ENCODE measurements around the gene AKAP13.

The AKAP13 gene

GRCh38 chr15:85454403-85454802 lies 74.0 kb downstream of the AKAP13 start:
- no peak overlapping the region for H2AFZ ChIP-seq (ENCODE audit: low read depth, low read length, severe bottlenecking)
- peak overlapping the region; percentile 47 for H3K9ac ChIP-seq (ENCODE audit: low read length)
- H3F3A ChIP-seq (ENCODE audit: insufficient read depth), result peaks cover 72% of the 10 kb centered on the region
- H3K9me2 ChIP-seq (replicated peaks; ENCODE audit: insufficient read depth, low read length), result no peaks in the 10 kb centered on the region
- peaks cover 6% of the 10 kb centered on the region; the same call in 1 of the 2 replicates for H3K9me3 ChIP-seq (ENCODE audit: insufficient read depth, low read length)
- 0 out of 2 replicates have a peak, but pooled peaks cover 3% of the 10 kb centered on the region for H4K20me1 ChIP-seq (ENCODE audit: low read depth, low read length)
- H3K4me2 ChIP-seq (ENCODE audit: low read depth, low read length, poor library complexity, severe bottlenecking), result peak overlapping the region; percentile 64
- H3K27ac ChIP-seq (ENCODE audit: low read depth, low read length), result peak overlapping the region; percentile 95
- TF ChIP-seq EZH2phosphoT487 (conservative IDR thresholded peaks at IDR 0.05; ENCODE audit: low read length) (no peak), CTCF (IDR thresholded peaks at IDR 0.05; ENCODE audit: insufficient read depth, low read length, poor library complexity, severe bottlenecking) (peak; percentile 75)
- no peak overlapping the region for H3K4me3 ChIP-seq (ENCODE audit: insufficient read depth, low read length, poor library complexity, severe bottlenecking)
- H3K79me2 ChIP-seq (ENCODE audit: insufficient read depth, low read length), result peaks cover 95% of the 10 kb centered on the region
- no peaks in the 10 kb centered on the region for H3K27me3 ChIP-seq (ENCODE audit: low read length)
- H3K36me3 ChIP-seq (ENCODE audit: low read length), result peaks cover 8% of the 10 kb centered on the region; the same call in 1 of the 2 replicates

- H3K27ac ChIP-seq (ENCODE audit: low read depth, low read length), result peak overlapping the region; percentile 95
- H3K36me3 ChIP-seq (ENCODE audit: low read length), result no peaks in the 10 kb centered on the region
- no peaks in the 10 kb centered on the region for H3K27me3 ChIP-seq (ENCODE audit: low read length)
- H3F3A ChIP-seq (ENCODE audit: insufficient read depth), result peaks cover 85% of the 10 kb centered on the region
- peaks cover 95% of the 10 kb centered on the region for H3K79me2 ChIP-seq (ENCODE audit: insufficient read depth, low read length)
- no peak overlapping the region for H2AFZ ChIP-seq (ENCODE audit: low read depth, low read length, severe bottlenecking)
- no peaks in the 10 kb centered on the region for H3K9me3 ChIP-seq (ENCODE audit: insufficient read depth, low read length)
- peak overlapping the region; percentile 47 for H3K9ac ChIP-seq (ENCODE audit: low read length)
- no peak for TF ChIP-seq CTCF (IDR thresholded peaks at IDR 0.05; ENCODE audit: insufficient read depth, low read length, poor library complexity, severe bottlenecking)
- TF ChIP-seq EZH2phosphoT487 (conservative IDR thresholded peaks at IDR 0.05; ENCODE audit: low read length), result no peak
- 0 out of 2 replicates have a peak, but pooled peaks cover 3% of the 10 kb centered on the region for H4K20me1 ChIP-seq (ENCODE audit: low read depth, low read length)
- peak overlapping the region; percentile 64 for H3K4me2 ChIP-seq (ENCODE audit: low read depth, low read length, poor library complexity, severe bottlenecking)
- no peaks in the 10 kb centered on the region for H3K9me2 ChIP-seq (replicated peaks; ENCODE audit: insufficient read depth, low read length)
- peak overlapping the region; percentile 18 for H3K4me3 ChIP-seq (ENCODE audit: insufficient read depth, low read length, poor library complexity, severe bottlenecking)
Measured at GRCh38 chr15:85455891-85456290, 75.5 kb downstream of the AKAP13 start.

GRCh38 chr15:85456798-85457197 lies 76.4 kb downstream of the AKAP13 start:
- H3K4me3 ChIP-seq (ENCODE audit: insufficient read depth, low read length, poor library complexity, severe bottlenecking), result peak overlapping the region; percentile 33
- H3K36me3 ChIP-seq (ENCODE audit: low read length), result no peaks in the 10 kb centered on the region
- no peaks in the 10 kb centered on the region for H3K9me2 ChIP-seq (replicated peaks; ENCODE audit: insufficient read depth, low read length)
- H3K9me3 ChIP-seq (ENCODE audit: insufficient read depth, low read length), result no peaks in the 10 kb centered on the region
- peak overlapping the region; percentile 95 for H3K27ac ChIP-seq (ENCODE audit: low read depth, low read length)
- H3K27me3 ChIP-seq (ENCODE audit: low read length), result no peaks in the 10 kb centered on the region
- H4K20me1 ChIP-seq (ENCODE audit: low read depth, low read length), result 0 out of 2 replicates have a peak, but pooled peaks cover 1% of the 10 kb centered on the region
- no peak for TF ChIP-seq CTCF (IDR thresholded peaks at IDR 0.05; ENCODE audit: insufficient read depth, low read length, poor library complexity, severe bottlenecking)
- TF ChIP-seq EZH2phosphoT487 (conservative IDR thresholded peaks at IDR 0.05; ENCODE audit: low read length), result no peak
- no peak overlapping the region for H2AFZ ChIP-seq (ENCODE audit: low read depth, low read length, severe bottlenecking)
- peaks cover 82% of the 10 kb centered on the region for H3F3A ChIP-seq (ENCODE audit: insufficient read depth)
- H3K9ac ChIP-seq (ENCODE audit: low read length), result peak overlapping the region; percentile 38
- H3K79me2 ChIP-seq (ENCODE audit: insufficient read depth, low read length), result peaks cover 95% of the 10 kb centered on the region
- H3K4me2 ChIP-seq (ENCODE audit: low read depth, low read length, poor library complexity, severe bottlenecking), result peak overlapping the region; percentile 64

Data from SU-DHL-6 (cell line).